ENCODE data around the gene TAB3.

Gene TAB3

DNA sequence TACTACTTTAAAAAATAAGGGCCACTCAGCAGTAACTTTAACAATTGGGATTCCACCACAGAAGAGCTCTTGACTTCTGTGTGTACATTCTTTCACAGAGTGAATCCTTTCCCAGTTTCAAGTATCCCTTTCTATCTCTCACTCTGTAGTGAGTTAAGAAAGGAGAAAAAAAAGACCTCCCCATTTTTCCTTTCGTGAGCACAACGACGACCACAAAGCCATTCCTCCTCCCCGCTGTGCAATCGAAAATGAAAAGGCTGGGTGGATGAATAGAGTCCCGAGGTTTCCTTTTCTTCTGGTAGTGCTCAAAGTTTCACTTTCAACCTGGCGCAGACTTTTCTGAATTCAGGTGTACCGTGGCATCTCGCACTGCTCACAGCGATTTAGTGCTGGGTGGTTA lies 58.0 kb downstream of the TAB3 start:
- no peak for TF ChIP-seq ZNF473 (tag by site-specific recombination; IDR thresholded peaks at IDR 0.05)
- no peak for TF ChIP-seq ZNF548 (tag by site-specific recombination; IDR thresholded peaks at IDR 0.05)
- TF ChIP-seq, protein P1, sequence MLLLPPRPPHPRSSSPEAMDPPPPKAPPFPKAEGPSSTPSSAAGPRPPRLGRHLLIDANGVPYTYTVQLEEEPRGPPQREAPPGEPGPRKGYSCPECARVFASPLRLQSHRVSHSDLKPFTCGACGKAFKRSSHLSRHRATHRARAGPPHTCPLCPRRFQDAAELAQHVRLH (tag by site-specific recombination; IDR thresholded peaks at IDR 0.05), result no peak
- no peak for TF ChIP-seq ZNF510 (tag by site-specific recombination; IDR thresholded peaks at IDR 0.05; ENCODE audit: insufficient replicate concordance)
- TF ChIP-seq, protein P2, sequence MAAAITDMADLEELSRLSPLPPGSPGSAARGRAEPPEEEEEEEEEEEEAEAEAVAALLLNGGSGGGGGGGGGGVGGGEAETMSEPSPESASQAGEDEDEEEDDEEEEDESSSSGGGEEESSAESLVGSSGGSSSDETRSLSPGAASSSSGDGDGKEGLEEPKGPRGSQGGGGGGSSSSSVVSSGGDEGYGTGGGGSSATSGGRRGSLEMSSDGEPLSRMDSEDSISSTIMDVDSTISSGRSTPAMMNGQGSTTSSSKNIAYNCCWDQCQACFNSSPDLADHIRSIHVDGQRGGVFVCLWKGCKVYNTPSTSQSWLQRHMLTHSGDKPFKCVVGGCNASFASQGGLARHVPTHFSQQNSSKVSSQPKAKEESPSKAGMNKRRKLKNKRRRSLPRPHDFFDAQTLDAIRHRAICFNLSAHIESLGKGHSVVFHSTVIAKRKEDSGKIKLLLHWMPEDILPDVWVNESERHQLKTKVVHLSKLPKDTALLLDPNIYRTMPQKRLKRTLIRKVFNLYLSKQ (tag by site-specific recombination; IDR thresholded peaks at IDR 0.05; ENCODE audit: borderline replicate concordance), result no peak
- no peak for TF ChIP-seq ZBTB48 (tag by site-specific recombination; IDR thresholded peaks at IDR 0.05)
- TF ChIP-seq ZBTB44 (tag by site-specific recombination; IDR thresholded peaks at IDR 0.05), result no peak
- no peak for TF ChIP-seq ZNF311 (tag by site-specific recombination; IDR thresholded peaks at IDR 0.05; ENCODE audit: borderline replicate concordance)
- TF ChIP-seq, protein P3, sequence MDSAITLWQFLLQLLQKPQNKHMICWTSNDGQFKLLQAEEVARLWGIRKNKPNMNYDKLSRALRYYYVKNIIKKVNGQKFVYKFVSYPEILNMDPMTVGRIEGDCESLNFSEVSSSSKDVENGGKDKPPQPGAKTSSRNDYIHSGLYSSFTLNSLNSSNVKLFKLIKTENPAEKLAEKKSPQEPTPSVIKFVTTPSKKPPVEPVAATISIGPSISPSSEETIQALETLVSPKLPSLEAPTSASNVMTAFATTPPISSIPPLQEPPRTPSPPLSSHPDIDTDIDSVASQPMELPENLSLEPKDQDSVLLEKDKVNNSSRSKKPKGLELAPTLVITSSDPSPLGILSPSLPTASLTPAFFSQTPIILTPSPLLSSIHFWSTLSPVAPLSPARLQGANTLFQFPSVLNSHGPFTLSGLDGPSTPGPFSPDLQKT (IDR thresholded peaks at IDR 0.05; ENCODE audit: borderline replicate concordance, low read depth, low read length), result no peak
- TF ChIP-seq, protein P4, sequence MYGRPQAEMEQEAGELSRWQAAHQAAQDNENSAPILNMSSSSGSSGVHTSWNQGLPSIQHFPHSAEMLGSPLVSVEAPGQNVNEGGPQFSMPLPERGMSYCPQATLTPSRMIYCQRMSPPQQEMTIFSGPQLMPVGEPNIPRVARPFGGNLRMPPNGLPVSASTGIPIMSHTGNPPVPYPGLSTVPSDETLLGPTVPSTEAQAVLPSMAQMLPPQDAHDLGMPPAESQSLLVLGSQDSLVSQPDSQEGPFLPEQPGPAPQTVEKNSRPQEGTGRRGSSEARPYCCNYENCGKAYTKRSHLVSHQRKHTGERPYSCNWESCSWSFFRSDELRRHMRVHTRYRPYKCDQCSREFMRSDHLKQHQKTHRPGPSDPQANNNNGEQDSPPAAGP (tag by site-specific recombination; IDR thresholded peaks at IDR 0.05), result no peak
- no peak for TF ChIP-seq ZNF664 (tag by site-specific recombination; IDR thresholded peaks at IDR 0.05)
- no peak for TF ChIP-seq ZFP69B (tag by site-specific recombination; IDR thresholded peaks at IDR 0.05)
- ChIA-PET CTCF (interaction anchor here (1.0 kb wide), 1 partner anchor 95 kb away, joined by 3 read pairs; no protein-coding TSS in a partner anchor), POLR2A (no interaction called here)
- peaks cover 3 to 25% of the 10 kb centered on the region in 2 experiments; a peak in 2 of 3 replicates for H3K36me3 ChIP-seq (ENCODE audit: control insufficient read depth in 2 of 2, insufficient read depth in 1 of 2, low read length in 2 of 2)
- H3K4me1 ChIP-seq (ENCODE audit: control insufficient read depth, insufficient read depth, low read length), result no peaks in the 10 kb centered on the region
- H3K9me3 ChIP-seq (ENCODE audit: control insufficient read depth, insufficient read depth, low read depth, low read length), result no peaks in the 10 kb centered on the region
- H3K27ac ChIP-seq (ENCODE audit: extremely low read depth, low read depth, low read length), result no peak overlapping the region
- no peak overlapping the region for H3K4me3 ChIP-seq (ENCODE audit: low read depth, low read length)

GRCh38 chrX:30830326-30830943 lies 58.6 kb downstream of the TAB3 start:
- Histone ChIP-seq H3K36me3 (ENCODE audit: control insufficient read depth in 2 of 2, insufficient read depth in 1 of 2, low read length in 2 of 2) (peaks cover 3 to 21% of the 10 kb centered on the region in 2 experiments; a peak in 2 of 3 replicates), H3K27ac (ENCODE audit: extremely low read depth, low read depth, low read length) (no peak overlapping the region), H3K4me3 (ENCODE audit: low read depth, low read length) (no peak overlapping the region), H3K9me3 (ENCODE audit: control insufficient read depth, insufficient read depth, low read depth, low read length) (no peaks in the 10 kb centered on the region), H3K4me1 (ENCODE audit: control insufficient read depth, insufficient read depth, low read length) (no peaks in the 10 kb centered on the region)
- ChIA-PET CTCF (no interaction called here), POLR2A (no interaction called here)
- no peak for TF ChIP-seq YY2 (tag by site-specific recombination; IDR thresholded peaks at IDR 0.05)
- TF ChIP-seq, protein P5, sequence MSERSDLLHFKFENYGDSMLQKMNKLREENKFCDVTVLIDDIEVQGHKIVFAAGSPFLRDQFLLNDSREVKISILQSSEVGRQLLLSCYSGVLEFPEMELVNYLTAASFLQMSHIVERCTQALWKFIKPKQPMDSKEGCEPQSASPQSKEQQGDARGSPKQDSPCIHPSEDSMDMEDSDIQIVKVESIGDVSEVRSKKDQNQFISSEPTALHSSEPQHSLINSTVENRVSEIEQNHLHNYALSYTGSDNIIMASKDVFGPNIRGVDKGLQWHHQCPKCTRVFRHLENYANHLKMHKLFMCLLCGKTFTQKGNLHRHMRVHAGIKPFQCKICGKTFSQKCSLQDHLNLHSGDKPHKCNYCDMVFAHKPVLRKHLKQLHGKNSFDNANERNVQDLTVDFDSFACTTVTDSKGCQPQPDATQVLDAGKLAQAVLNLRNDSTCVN (tag by site-specific recombination; optimal IDR thresholded peaks at IDR 0.05), result no peak
- no peak for TF ChIP-seq ZNF561 (tag by site-specific recombination; IDR thresholded peaks at IDR 0.05; ENCODE audit: borderline replicate concordance)
- TF ChIP-seq ZNF169 (tag by site-specific recombination; IDR thresholded peaks at IDR 0.05), result no peak
- TF ChIP-seq ZNF302 (tag by site-specific recombination; IDR thresholded peaks at IDR 0.05; ENCODE audit: low read depth), result no peak
- TF ChIP-seq ZFP3 (tag by site-specific recombination; IDR thresholded peaks at IDR 0.05; ENCODE audit: low read depth), result no peak
- TF ChIP-seq ZNF449 (tag by site-specific recombination; IDR thresholded peaks at IDR 0.05), result no peak
- no peak for TF ChIP-seq KLF7 (tag by site-specific recombination; IDR thresholded peaks at IDR 0.05; ENCODE audit: borderline replicate concordance)
- TF ChIP-seq, protein P6, sequence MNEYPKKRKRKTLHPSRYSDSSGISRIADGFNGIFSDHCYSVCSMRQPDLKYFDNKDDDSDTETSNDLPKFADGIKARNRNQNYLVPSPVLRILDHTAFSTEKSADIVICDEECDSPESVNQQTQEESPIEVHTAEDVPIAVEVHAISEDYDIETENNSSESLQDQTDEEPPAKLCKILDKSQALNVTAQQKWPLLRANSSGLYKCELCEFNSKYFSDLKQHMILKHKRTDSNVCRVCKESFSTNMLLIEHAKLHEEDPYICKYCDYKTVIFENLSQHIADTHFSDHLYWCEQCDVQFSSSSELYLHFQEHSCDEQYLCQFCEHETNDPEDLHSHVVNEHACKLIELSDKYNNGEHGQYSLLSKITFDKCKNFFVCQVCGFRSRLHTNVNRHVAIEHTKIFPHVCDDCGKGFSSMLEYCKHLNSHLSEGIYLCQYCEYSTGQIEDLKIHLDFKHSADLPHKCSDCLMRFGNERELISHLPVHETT (tag by site-specific recombination; IDR thresholded peaks at IDR 0.05), result no peak
- no peak for TF ChIP-seq KLF10 (tag by site-specific recombination; IDR thresholded peaks at IDR 0.05)
- no peak for TF ChIP-seq ZNF354C (tag by site-specific recombination; IDR thresholded peaks at IDR 0.05; ENCODE audit: borderline replicate concordance, low read depth)
- TF ChIP-seq ZNF837 (tag by site-specific recombination; IDR thresholded peaks at IDR 0.05), result no peak
- no peak for TF ChIP-seq KLF16 (tag by site-specific recombination; IDR thresholded peaks at IDR 0.05)

All from HEK293 (cell line).